ENCODE results near the gene IGFLR1. TPM values are rescaled to one million over a fixed set of nuclear protein-coding genes. Genes with fewer than 3 reads are reported as not detected.

The IGFLR1 gene
- total and polyA plus RNA-seq, 2 donors (not counting 3 experiments of a cell fraction or from before 2014, with no cell fraction given) = 2.6 to 7.6 TPM

DNA sequence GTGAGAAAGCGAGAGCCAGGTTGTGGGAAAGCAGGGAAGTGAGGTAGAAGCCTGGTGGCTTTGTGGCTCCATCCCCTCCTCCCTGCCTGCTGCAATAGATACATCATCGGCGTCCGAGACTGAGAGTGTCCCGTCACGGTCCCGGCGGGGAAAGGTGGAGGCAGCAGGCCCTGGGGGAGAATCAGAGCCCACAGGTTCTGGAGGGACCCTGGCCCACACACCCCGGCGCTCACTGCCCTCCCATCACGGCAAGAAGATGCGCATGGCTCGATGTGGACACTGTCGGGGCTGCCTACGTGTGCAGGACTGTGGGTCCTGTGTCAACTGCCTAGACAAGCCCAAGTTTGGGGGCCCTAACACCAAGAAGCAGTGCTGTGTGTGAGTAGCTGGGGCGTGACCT is 19.4 kb downstream of the IGFLR1 start:
- Histone ChIP-seq H3K27me3 (ENCODE audit: control insufficient read depth in 2 of 2, insufficient read depth in 2 of 2, low read length in 2 of 2) (no peaks in the 10 kb centered on the region), H4K20me1 (replicated peaks; ENCODE audit: control insufficient read depth, extremely low read depth, insufficient read depth, low read length) (no peaks in the 10 kb centered on the region), H2AFZ (ENCODE audit: low read depth, low read length) (no peak overlapping the region), H3K27ac (ENCODE audit: insufficient read depth, low read depth, low read length) (no peak overlapping the region), H3K9me3 (replicated peaks; ENCODE audit: control insufficient read depth, insufficient read depth, low read length) (no peaks in the 10 kb centered on the region), H3K4me1 (ENCODE audit: control insufficient read depth, extremely low read depth, insufficient read depth, low read length) (peaks cover 6% of the 10 kb centered on the region), H3K9ac (replicated peaks; ENCODE audit: extremely low read depth, insufficient read depth, low read length) (no peak overlapping the region), H3K4me3 (replicated peaks in 1 of 3; ENCODE audit: insufficient read depth in 1 of 3, low read depth in 1 of 3, low read length in 3 of 3) (no peak overlapping the region), H3K79me2 (ENCODE audit: control insufficient read depth, insufficient read depth, low read length) (peaks cover 30% of the 10 kb centered on the region), H3K36me3 (ENCODE audit: control insufficient read depth in 2 of 2, extremely low read depth in 1 of 2, insufficient read depth in 2 of 2, low read length in 2 of 2) (peaks cover 26 to 65% of the 10 kb centered on the region in 2 experiments), H3K4me2 (ENCODE audit: insufficient read depth, low read length) (no peak overlapping the region), H3K9me1 (replicated peaks; ENCODE audit: control insufficient read depth, extremely low read depth, insufficient read depth, low read length) (no peaks in the 10 kb centered on the region)
- dilution Hi-C loops (cut with MboI; ENCODE audit: extremely low pct_ligation_motif_present, low sequenced_read_pairs) = no loop called here
- CTCF ChIA-PET = no interaction called here
- no TSS peak for BruUV-seq (replicated peaks)
- DNase-seq (ENCODE audit: low read depth, low spot score) (no peak), FAIRE-seq (no peak)
- intact Hi-C loops (cut with micrococcal nuclease) = no loop called here
- POLR2A ChIA-PET = no interaction called here
- no peak for TF ChIP-seq GATA2 (IDR thresholded peaks at IDR 0.05; ENCODE audit: insufficient read depth, insufficient read length, low read depth, low read length)
- no peak for TF ChIP-seq FOS (IDR thresholded peaks at IDR 0.05; ENCODE audit: borderline replicate concordance, insufficient read depth, low read length)
- no peak for TF ChIP-seq MYC (IDR thresholded peaks at IDR 0.05; ENCODE audit: low read depth, low read length)
- no peak for TF ChIP-seq EZH2 (IDR thresholded peaks at IDR 0.05; ENCODE audit: borderline replicate concordance, low read depth, low read length, severe bottlenecking)
- TF ChIP-seq POLR2AphosphoS5 (IDR thresholded peaks at IDR 0.05; ENCODE audit: insufficient read depth, low read depth, low read length) = no peak
- TF ChIP-seq, protein P1, sequence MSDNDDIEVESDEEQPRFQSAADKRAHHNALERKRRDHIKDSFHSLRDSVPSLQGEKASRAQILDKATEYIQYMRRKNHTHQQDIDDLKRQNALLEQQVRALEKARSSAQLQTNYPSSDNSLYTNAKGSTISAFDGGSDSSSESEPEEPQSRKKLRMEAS (IDR thresholded peaks at IDR 0.05; ENCODE audit: insufficient read depth, insufficient read length) = no peak
- TF ChIP-seq JUN (IDR thresholded peaks at IDR 0.05; ENCODE audit: borderline replicate concordance, insufficient read depth, insufficient read length, low read depth) = no peak
- TF ChIP-seq, protein P2, sequence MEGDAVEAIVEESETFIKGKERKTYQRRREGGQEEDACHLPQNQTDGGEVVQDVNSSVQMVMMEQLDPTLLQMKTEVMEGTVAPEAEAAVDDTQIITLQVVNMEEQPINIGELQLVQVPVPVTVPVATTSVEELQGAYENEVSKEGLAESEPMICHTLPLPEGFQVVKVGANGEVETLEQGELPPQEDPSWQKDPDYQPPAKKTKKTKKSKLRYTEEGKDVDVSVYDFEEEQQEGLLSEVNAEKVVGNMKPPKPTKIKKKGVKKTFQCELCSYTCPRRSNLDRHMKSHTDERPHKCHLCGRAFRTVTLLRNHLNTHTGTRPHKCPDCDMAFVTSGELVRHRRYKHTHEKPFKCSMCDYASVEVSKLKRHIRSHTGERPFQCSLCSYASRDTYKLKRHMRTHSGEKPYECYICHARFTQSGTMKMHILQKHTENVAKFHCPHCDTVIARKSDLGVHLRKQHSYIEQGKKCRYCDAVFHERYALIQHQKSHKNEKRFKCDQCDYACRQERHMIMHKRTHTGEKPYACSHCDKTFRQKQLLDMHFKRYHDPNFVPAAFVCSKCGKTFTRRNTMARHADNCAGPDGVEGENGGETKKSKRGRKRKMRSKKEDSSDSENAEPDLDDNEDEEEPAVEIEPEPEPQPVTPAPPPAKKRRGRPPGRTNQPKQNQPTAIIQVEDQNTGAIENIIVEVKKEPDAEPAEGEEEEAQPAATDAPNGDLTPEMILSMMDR (IDR thresholded peaks at IDR 0.05; ENCODE audit: extremely low read depth in 1 of 2, insufficient read depth in 1 of 2, low read depth in 1 of 2, low read length in 2 of 2) = no peak
- TF ChIP-seq POLR2A (IDR thresholded peaks at IDR 0.05; ENCODE audit: low read depth, low read length) = no peak
